Keratinocyte (primary cell): ENCODE results near the gene DUSP11.
"Not testable (repeated sequence)": the region's sequence is repeated elsewhere in the genome, so short reads cannot be mapped to it uniquely, and the experiment has no call there.

Experiments
- EZH2 ChIP-seq: IDR thresholded peaks from one replicate; pipeline ENCODE4 v1.6.1; 2012; ENCODE audit warnings: inconsistent platforms, mild to moderate bottlenecking, low read length, moderate library complexity
- TF ChIP-seq, protein P1 (sequence below), 3 experiments: IDR thresholded peaks in 1 of 3; conservative IDR thresholded peaks in 1 of 3; optimal IDR thresholded peaks in 1 of 3; 2 replicates in 2 of 3; 3 replicates in 1 of 3; pipeline versions ENCODE3 to v1.5.1; 2011; ENCODE audit warnings: low read length in 3 of 3, mild to moderate bottlenecking in 3 of 3, moderate library complexity in 2 of 3, control low read depth in 1 of 3, inconsistent platforms in 1 of 3; ENCODE audit not compliant: insufficient read depth in 2 of 3; ENCODE audit errors: extremely low read depth in 1 of 3

DNA sequence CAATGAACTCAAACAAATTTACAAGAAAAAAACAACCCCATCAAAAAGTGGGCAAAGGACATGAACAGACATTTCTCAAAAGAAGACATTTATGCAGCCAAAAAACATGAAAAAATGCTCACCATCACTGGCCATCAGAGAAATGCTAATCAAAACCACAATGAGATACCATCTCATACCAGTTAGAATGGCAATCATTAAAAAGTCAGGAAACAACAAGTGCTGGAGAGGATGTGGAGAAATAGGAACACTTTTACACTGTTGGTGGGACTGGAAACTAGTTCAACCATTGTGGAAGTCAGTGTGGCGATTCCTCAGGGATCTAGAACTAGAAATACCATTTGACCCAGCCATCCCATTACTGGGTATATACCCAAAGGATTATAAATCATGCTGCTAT lies 53.2 kb downstream of the DUSP11 start:
- TF ChIP-seq EZH2 = not testable (repeated sequence)
- TF ChIP-seq, protein P1, sequence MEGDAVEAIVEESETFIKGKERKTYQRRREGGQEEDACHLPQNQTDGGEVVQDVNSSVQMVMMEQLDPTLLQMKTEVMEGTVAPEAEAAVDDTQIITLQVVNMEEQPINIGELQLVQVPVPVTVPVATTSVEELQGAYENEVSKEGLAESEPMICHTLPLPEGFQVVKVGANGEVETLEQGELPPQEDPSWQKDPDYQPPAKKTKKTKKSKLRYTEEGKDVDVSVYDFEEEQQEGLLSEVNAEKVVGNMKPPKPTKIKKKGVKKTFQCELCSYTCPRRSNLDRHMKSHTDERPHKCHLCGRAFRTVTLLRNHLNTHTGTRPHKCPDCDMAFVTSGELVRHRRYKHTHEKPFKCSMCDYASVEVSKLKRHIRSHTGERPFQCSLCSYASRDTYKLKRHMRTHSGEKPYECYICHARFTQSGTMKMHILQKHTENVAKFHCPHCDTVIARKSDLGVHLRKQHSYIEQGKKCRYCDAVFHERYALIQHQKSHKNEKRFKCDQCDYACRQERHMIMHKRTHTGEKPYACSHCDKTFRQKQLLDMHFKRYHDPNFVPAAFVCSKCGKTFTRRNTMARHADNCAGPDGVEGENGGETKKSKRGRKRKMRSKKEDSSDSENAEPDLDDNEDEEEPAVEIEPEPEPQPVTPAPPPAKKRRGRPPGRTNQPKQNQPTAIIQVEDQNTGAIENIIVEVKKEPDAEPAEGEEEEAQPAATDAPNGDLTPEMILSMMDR (optimal IDR thresholded peaks at IDR 0.05 in 1 of 3, IDR thresholded peaks at IDR 0.05 in 1 of 3, conservative IDR thresholded peaks at IDR 0.05 in 1 of 3; ENCODE audit: extremely low read depth in 1 of 3, insufficient read depth in 2 of 3, low read length in 3 of 3) = not testable (repeated sequence)
